Omental fat pad (tissue), 4 donors: ENCODE data around the gene LPP. TPM values are rescaled to one million over a fixed set of nuclear protein-coding genes. Genes with fewer than 3 reads are reported as not detected.

Source experiments
- ATAC-seq: fragments of 150-250 bp; one replicate; pipeline ENCODE4 v1.9.1; 2016; ENCODE audit warnings: mild to moderate bottlenecking, moderate library complexity; ENCODE audit not compliant: low FRiP score
- DNase-seq: peaks from one replicate; pipeline ENCODE4 v3.0.0-alpha.2; 2019; ENCODE audit warnings: low spot score
- total RNA-seq, 4 donors: library from RNA; depleted of rRNA; stranded (reverse); fragments of >200 nt; gene quantifications; one replicate each; pipeline ENCODE4 v1.1.0, GENCODE V29; 2016
- TF ChIP-seq, protein P1 (sequence below), 3 donors: fragments of 450-650 bp; IDR thresholded peaks; one replicate each; pipeline ENCODE4 v1.5.1; 2016 to 2017; ENCODE audit warnings: antibody characterized with exemption in 3 of 3, mild to moderate bottlenecking in 3 of 3, moderate library complexity in 2 of 3

Gene LPP
- total RNA-seq, 4 donors from 2014 or later, result 113 to 302 (median 126) TPM

DNA sequence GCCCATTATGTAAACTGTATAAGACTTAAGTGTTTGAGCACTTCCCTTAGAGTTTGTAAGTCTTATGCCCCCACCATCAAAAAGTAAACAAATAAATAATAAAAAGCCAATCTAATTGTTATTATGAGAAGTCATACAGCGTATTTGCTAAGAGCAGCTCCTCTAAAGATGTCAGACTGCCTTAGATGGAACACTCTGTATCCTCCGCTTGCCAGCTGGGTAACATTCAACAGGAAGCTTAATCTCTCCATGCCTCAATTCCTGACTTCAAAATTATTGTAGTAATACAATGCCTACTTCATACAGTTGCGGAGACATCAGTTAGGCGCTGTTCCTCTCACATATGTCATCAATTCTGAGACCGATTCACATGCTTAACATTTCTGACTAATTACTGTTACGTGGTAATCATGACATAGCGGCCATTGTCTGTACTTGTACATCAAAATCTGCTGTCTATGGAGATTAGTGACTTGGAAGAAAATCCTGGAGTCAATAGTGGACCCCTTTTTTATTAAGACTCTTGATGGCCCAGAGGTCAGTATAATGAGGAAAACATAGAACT lies 417.7 kb downstream of the LPP start:
- no peak for DNase-seq
- TF ChIP-seq, protein P1, sequence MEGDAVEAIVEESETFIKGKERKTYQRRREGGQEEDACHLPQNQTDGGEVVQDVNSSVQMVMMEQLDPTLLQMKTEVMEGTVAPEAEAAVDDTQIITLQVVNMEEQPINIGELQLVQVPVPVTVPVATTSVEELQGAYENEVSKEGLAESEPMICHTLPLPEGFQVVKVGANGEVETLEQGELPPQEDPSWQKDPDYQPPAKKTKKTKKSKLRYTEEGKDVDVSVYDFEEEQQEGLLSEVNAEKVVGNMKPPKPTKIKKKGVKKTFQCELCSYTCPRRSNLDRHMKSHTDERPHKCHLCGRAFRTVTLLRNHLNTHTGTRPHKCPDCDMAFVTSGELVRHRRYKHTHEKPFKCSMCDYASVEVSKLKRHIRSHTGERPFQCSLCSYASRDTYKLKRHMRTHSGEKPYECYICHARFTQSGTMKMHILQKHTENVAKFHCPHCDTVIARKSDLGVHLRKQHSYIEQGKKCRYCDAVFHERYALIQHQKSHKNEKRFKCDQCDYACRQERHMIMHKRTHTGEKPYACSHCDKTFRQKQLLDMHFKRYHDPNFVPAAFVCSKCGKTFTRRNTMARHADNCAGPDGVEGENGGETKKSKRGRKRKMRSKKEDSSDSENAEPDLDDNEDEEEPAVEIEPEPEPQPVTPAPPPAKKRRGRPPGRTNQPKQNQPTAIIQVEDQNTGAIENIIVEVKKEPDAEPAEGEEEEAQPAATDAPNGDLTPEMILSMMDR (IDR thresholded peaks at IDR 0.05), result no peak
- no peak for ATAC-seq

DNA sequence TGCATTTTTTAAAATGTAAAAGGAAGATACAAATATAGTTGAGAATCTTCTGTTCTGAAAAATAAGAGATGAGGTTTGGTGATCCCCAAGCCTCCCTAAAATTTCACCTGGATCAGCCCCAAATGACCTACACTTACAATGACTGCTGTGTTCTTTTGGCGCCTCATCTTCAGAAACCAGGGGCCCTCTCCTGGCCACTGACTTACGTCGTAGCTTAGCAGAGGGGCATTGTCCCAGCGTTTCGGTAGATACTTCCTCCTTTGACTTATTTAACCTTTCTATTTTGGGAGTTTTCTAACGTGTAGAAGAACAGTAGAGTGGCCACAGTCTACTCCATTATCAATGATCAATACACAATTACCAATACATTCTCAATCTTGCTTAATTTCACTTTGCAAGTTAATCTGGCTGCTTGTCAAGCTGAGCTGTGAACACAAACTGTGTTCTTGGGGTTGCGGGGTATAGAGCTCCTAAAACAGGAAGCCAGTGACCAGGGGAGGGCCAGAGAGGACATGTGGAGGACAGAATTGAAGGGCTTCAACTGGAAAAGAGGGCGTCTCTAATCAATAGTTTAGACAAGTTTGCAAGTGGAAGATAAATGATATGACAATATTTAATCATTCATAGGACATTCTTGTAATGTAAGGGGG lies 419.5 kb downstream of the LPP start:
- TF ChIP-seq, protein P1 (IDR thresholded peaks at IDR 0.05), result no peak
- ATAC-seq (no peak), DNase-seq (no peak)

DNA sequence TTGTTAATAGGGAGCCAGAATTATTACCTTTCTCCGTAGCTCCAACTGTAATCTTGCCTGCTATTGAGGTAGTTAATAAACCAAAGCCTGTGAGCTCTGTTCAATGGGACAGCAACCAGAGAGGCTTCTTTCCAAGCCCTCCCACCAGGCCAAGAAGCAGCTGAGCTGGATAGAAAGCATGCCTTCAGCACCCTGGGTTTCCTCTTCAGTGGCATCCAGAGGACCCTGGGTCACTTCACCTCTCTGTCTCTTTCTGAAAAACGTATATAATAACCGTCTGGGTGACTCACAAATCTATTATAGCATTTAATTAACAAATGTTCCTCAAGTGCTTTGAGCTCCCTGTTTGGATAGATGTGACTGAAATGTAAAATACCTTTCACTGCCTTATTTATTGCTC lies 420.0 kb downstream of the LPP start:
- DNase-seq (no peak), ATAC-seq (no peak)
- TF ChIP-seq, protein P1 (IDR thresholded peaks at IDR 0.05), result no peak

DNA sequence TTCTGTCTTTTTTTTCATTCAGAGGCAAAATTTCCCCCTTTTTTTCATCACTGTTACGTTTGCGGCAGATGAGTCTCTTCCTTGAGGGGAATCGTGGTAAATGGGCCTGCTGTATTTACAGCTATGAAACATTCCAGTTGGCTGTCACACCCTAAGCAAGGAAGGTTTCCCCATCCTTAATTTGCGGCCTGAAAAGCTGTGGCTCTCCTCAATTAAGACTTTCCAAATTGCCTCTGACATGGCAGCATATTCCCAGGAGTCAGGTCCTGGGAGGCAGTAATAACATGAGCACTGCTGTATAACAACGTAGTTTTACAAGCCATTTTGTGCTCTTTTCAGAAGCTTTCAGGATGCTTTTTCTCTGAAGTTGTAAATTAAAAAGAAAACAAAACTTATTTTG lies 420.9 kb downstream of the LPP start:
- ATAC-seq, result no peak
- TF ChIP-seq, protein P1 (IDR thresholded peaks at IDR 0.05), result no peak
- DNase-seq, result no peak

DNA sequence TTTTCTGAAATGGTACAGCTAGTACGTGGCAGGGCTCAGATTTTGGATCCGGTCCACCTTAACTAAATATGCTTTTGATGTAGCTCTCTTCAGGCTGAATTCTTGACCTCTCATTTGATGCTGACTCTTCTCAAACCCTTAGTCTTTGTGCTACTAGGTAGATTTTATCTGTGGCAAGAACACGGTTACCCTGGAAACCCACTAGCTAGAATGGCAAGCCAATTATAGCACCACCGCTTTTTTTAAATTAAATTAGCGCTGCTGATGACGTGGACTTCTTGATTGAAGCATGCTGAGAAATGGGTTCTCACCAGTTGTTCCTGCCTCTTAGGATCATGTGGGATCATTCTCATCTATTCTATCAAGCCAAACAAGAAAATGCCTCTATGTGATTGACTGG lies 421.5 kb downstream of the LPP start:
- TF ChIP-seq, protein P1 (IDR thresholded peaks at IDR 0.05), result no peak
- ATAC-seq (no peak), DNase-seq (no peak)

DNA sequence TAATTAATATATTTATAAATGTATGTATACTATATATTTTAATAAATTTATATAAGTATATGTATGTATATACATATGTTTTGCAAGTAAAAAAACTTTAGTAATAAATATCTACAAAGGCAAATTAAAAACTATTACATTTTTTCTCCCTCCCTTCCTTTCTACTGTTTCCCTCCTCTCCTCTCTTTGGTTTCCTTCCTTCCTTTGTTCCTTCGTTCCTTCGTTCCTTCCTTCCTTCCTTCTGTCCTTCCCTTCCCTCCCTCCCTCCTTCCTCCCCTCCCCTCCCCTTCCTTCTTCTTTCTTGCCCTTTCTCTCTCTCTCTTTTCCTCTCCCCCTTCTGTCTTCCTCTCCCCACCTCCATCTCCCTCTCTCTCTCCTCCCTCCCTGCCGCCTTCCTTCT lies 423.6 kb downstream of the LPP start:
- ATAC-seq (no peak), DNase-seq (no peak)
- TF ChIP-seq, protein P1 (IDR thresholded peaks at IDR 0.05), result no peak
